NCI-H1694 (cell line): ENCODE results near the gene WT1.
A peak's percentile ranks its signal among the peaks of the same experiment; 100 is the strongest.
"Not testable (repeated sequence)": the region's sequence is repeated elsewhere in the genome, so short reads cannot be mapped to it uniquely, and the experiment has no call there.

Experiments
- DNase-seq: peaks from one replicate; lab custom pipeline; 2025; lab: John Stamatoyannopoulos, UW

Gene WT1

GRCh38 chr11:32387411-32387810 is 47.9 kb downstream of the WT1 start:
- DNase-seq = no peak

GRCh38 chr11:32386770-32387377 is 48.5 kb downstream of the WT1 start:
- no peak for DNase-seq

- peak; percentile 32 for DNase-seq
Observed at GRCh38 chr11:32385998-32386397, 49.3 kb downstream of the WT1 start.

GRCh38 chr11:32382339-32383049 is 52.8 kb downstream of the WT1 start:
- DNase-seq = no peak

- DNase-seq = no peak
Observed at GRCh38 chr11:32381179-32381578, 54.2 kb downstream of the WT1 start.

- DNase-seq = no peak
Observed at GRCh38 chr11:32379719-32380118, 55.6 kb downstream of the WT1 start.

- DNase-seq = no peak
Observed at GRCh38 chr11:32375826-32376225, 59.5 kb downstream of the WT1 start.

- peak; percentile 34 for DNase-seq
Observed at GRCh38 chr11:32374261-32374711, 61.1 kb downstream of the WT1 start.

- DNase-seq = not testable (repeated sequence)
Observed at GRCh38 chr11:32369987-32370386, 65.4 kb downstream of the WT1 start.

GRCh38 chr11:32366666-32367065 is 68.7 kb downstream of the WT1 start:
- DNase-seq = no peak

- no peak for DNase-seq
Observed at GRCh38 chr11:32365192-32365591, 70.1 kb downstream of the WT1 start.

- DNase-seq = no peak
Observed at GRCh38 chr11:32358729-32359128, 76.6 kb downstream of the WT1 start.

- DNase-seq = no peak
Observed at GRCh38 chr11:32353884-32354283, 81.5 kb downstream of the WT1 start.

- no peak for DNase-seq
Observed at GRCh38 chr11:32348502-32348901, 86.8 kb downstream of the WT1 start.

- DNase-seq = no peak
Observed at GRCh38 chr11:32344946-32345345, 90.4 kb downstream of the WT1 start.

GRCh38 chr11:32343325-32344008 is 91.9 kb downstream of the WT1 start:
- DNase-seq = no peak

- DNase-seq = no peak
Observed at GRCh38 chr11:32341620-32342613, 93.4 kb downstream of the WT1 start.

GRCh38 chr11:32340181-32340580 is 95.2 kb downstream of the WT1 start:
- DNase-seq = no peak
